Pancreas (tissue), 10 donors: ENCODE measurements around the gene MAML3. TPM values are rescaled to one million over a fixed set of nuclear protein-coding genes. Genes with fewer than 3 reads are reported as not detected.
"Not testable (repeated sequence)": the region's sequence is repeated elsewhere in the genome, so short reads cannot be mapped to it uniquely, and the experiment has no call there.

Experiments
- ATAC-seq, 4 donors: fragments of 200-7000 bp; cut with Tn5 transposase; one replicate each; pipeline versions ENCODE4 v1.8.0 to v1.9.1; 2020; ENCODE audit warnings: mild to moderate bottlenecking in 4 of 4, moderate library complexity in 4 of 4
- DNase-seq, 6 donors: peaks; one replicate each; pipeline ENCODE4 v3.0.0-alpha.2; 2020
- FAIRE-seq: peaks from 2 replicates; lab custom pipeline; 2012; peaks lifted over from hg19 to GRCh38; lab: Jason Lieb, UNC
- H3K27ac ChIP-seq, 4 donors: fragments of 200-600 bp; sonication (generic); 1 replicate in 3 of 4; 2 replicates in 1 of 4; pipeline versions ENCODE4 v1.5.0 to v1.8.0; 2020
- H3K27me3 ChIP-seq, 4 donors: fragments of 200-600 bp; one replicate each; pipeline ENCODE4 v1.8.0; 2021
- H3K36me3 ChIP-seq, 3 donors: fragments of 200-600 bp; sonication (generic) in 1 of 3; one replicate each; pipeline versions ENCODE4 v1.5.0 to v1.8.0; 2020 to 2021
- H3K4me1 ChIP-seq, 3 donors: fragments of 200-600 bp; one replicate each; pipeline ENCODE4 v1.8.0; 2021
- H3K4me3 ChIP-seq, 4 donors: fragments of 200-600 bp; sonication (generic) in 2 of 4; one replicate each; pipeline versions ENCODE4 v1.5.0 to v1.8.0; 2020 to 2021
- H3K9me3 ChIP-seq, 4 donors: fragments of 200-600 bp; one replicate each; pipeline ENCODE4 v1.8.0; 2021
- CTCF ChIP-seq, 4 donors: fragments of 200-600 bp; sonication (generic) in 3 of 4; IDR thresholded peaks; one replicate each; pipeline versions ENCODE4 v1.5.0 to v1.8.0; 2021; ENCODE audit warnings: antibody characterized with exemption in 4 of 4
- WGBS, 2 donors: extraction: QIAGEN DNeasy Blood & Tissue Kit; methylation state at CpG; one replicate each; pipeline ENCODE4 v1.1.7; 2013; 5-methylcytosine and 5-hydroxymethylcytosine counted together
- intact Hi-C, 3 donors: fragments of 100-400 bp; cut with DNase I; formaldehyde crosslinking; loops; one replicate each; pipeline versions ENCODE4 v1.11.1 to v1.14.2; 2022
- polyA plus RNA-seq, 2 donors: library from polyadenylated mRNA; stranded (reverse); fragments of 200-250 nt; gene quantifications; one replicate each; pipeline ENCODE4 v1.2.3, GENCODE V29; 2013
- total RNA-seq, 6 donors: library from RNA; stranded (reverse); fragmentation: NEBNext Ultra II Directional in 4 of 6; extraction: Animal tissue kit (Norgen Biotek cat#: 25700) in 4 of 6; gene quantifications; one replicate each; pipeline versions ENCODE4 v1.2.1 to v1.2.4, GENCODE V29; 2021 to 2023
- donor health status: healthy with polysubstance abuse.
- donor health status: DM: no; HTN: no; CAD: no; lungs with moderate emphysema.
- donor health status: DM: no; HTN: no; CAD: no.
- donor health status: control.
- donor health status: control.
- donor health status: Bipolar disorder and iron deficiency.
- donor health status: DM: yes; HTN: yes; CAD: no.
- donor health status: DM: no; HTN: no; CAD: no.
- donor health status: DM: no; HTN: no; CAD: no.
- donor health status: DM: yes; HTN: yes; CAD: no.

MAML3 gene
- total and polyA plus RNA-seq, 8 donors, result 3.8 to 8.9 (median 5.9) TPM

DNA sequence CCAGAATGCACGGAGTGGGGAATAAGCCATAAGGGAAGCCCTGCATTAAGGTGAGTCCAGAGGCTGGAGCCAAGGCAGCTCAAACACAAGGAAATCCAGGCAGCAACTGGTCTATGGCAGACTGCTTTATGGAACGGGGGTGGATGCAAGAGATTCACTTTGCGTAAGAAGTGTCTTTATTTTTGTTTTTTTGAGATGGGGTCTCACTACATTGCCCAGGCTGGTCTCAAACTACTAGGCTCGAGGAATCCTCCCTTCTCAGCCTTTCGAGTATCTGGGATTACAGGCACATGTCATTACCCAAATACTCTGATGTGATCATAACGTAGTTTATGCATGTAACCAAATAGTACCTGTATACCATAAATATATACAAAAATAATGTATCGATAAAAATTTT is 199.5 kb downstream of the MAML3 start:
- Histone ChIP-seq H3K27me3 (no peaks in the 10 kb centered on the region), H3K4me1 (no peaks in the 10 kb centered on the region), H3K4me3 (no peak overlapping the region), H3K27ac (no peak overlapping the region), H3K9me3 (no peaks in the 10 kb centered on the region), H3K36me3 (no peaks in the 10 kb centered on the region)
- ATAC-seq, result no peak
- TF ChIP-seq CTCF (IDR thresholded peaks at IDR 0.05), result no peak
- intact Hi-C loops, result no loop called here
- FAIRE-seq, result no peak
- WGBS, 2 donors, result 95 to 97% methylated on average over 7 of the region's 7 CpGs
- DNase-seq, result no peak

DNA sequence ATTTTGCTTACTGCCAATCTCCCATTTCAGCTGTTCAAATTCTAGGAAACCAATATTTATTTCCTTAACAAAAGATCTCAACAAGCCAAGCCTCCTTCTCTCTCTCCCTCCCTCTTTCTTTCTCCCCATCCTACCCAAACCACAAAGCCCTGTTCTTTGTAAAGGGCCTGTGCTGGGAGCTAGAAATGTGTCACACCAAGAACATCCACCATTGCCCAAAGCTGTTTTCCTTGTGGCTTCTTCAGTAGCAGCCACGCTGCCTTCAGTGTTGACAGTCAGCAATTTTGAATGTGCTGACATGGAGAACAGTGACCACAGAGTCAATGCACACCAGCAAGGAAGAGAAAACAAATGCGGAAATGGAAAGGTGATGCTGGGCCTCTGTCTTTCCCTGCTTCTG is 203.0 kb downstream of the MAML3 start:
- FAIRE-seq (no peak), ATAC-seq (peak in 2 of 4 donors; percentile 43 to 69)
- no peaks in the 10 kb centered on the region for H3K36me3 ChIP-seq

DNA sequence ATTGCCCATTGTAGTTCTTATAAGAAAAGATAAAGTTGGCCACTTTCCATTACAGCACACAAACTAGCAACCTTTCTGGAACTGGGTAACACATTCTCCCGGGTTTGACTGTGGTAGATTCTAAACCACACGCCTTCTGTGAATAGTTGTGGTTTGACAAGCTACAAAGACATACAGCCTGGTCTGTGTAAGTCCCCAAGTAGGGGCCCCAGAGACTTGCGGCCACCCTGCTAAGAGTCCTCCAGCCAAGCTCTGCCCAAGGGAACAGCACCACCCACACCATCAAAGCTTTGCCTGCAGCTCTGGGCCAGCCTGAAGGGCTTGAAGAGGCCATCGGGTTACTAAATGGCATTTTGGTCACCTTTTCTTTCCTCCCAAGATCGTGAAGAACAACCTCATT is 203.4 kb downstream of the MAML3 start:
- peaks cover 0 to 17% (median 0%) of the 10 kb centered on the region in 3 donors for H3K4me1 ChIP-seq
- WGBS, 2 donors, result 90% methylated on average over 5 of the region's 5 CpGs
- no peak for TF ChIP-seq CTCF (IDR thresholded peaks at IDR 0.05)
- H3K36me3 ChIP-seq, result no peaks in the 10 kb centered on the region
- intact Hi-C loops, result no loop called here
- ATAC-seq (peak in 1 of 4 donors; percentile 18), FAIRE-seq (no peak), DNase-seq (no peak)
- no peaks in the 10 kb centered on the region for H3K9me3 ChIP-seq
- H3K27ac ChIP-seq, result no peak overlapping the region
- H3K27me3 ChIP-seq, result no peaks in the 10 kb centered on the region
- no peak overlapping the region for H3K4me3 ChIP-seq

More for the DNA sequence above, 203.0 kb downstream of the MAML3 start:
- Histone ChIP-seq H3K4me3 (no peak overlapping the region), H3K27me3 (no peaks in the 10 kb centered on the region), H3K4me1 (peaks cover 0 to 16% (median 0%) of the 10 kb centered on the region in 3 donors), H3K27ac (no peak overlapping the region), H3K9me3 (no peaks in the 10 kb centered on the region)
- DNase-seq, result no peak
- 90 to 98% methylated on average over 2 of the region's 2 CpGs for WGBS, 2 donors
- intact Hi-C loops, result no loop called here
- no peak for TF ChIP-seq CTCF (IDR thresholded peaks at IDR 0.05)

DNA sequence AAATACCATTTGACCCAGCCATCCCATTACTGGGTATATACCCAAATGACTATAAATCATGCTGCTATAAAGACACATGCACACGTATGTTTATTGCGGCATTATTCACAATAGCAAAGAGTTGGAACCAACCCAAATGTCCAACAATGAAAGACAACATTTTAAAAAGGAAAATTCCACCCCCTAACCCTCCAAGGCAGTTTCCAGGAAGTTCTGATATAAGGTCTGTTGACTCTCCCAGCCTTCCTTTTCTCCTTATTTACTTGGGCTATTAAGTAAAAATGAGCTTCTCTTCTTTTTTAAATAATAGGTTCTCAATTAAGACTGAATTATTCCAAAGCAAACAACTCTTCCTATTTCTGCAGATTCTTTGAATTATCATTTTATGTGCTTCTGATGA is 209.1 kb downstream of the MAML3 start:
- H3K4me3 ChIP-seq, FAIRE-seq, H3K9me3 ChIP-seq, H3K36me3 ChIP-seq, H3K27me3 ChIP-seq, H3K27ac ChIP-seq, intact Hi-C loops, DNase-seq, ATAC-seq: not testable (repeated sequence)
- H3K4me1 ChIP-seq, result peaks cover 0 to 17% (median 0%) of the 10 kb centered on the region in 3 donors
- 84 to 86% methylated on average over 2 of the region's 2 CpGs for WGBS, 2 donors

GRCh38 chr4:139943277-139943676 is 210.7 kb downstream of the MAML3 start:
- no peaks in the 10 kb centered on the region for H3K27me3 ChIP-seq
- no peak for DNase-seq
- 76 to 84% methylated on average over 2 of the region's 2 CpGs for WGBS, 2 donors
- H3K4me1 ChIP-seq, result peaks cover 0 to 15% (median 0%) of the 10 kb centered on the region in 3 donors
- no peaks in the 10 kb centered on the region for H3K9me3 ChIP-seq
- no peak overlapping the region for H3K27ac ChIP-seq
- TF ChIP-seq CTCF (IDR thresholded peaks at IDR 0.05), result no peak
- ATAC-seq, result no peak
- FAIRE-seq, result no peak
- no peaks in the 10 kb centered on the region for H3K36me3 ChIP-seq
- H3K4me3 ChIP-seq, result no peak overlapping the region
- intact Hi-C loops, result no loop called here
